Hepatocyte (in vitro differentiated cells): Measurements from ENCODE around the gene HDAC11.

Experiments
- CTCF ChIP-seq: fragments of 200-600 bp; sonication (generic); IDR thresholded peaks from 2 replicates; pipeline ENCODE4 v1.5.1; 2016; ENCODE audit warnings: antibody characterized with exemption, mild to moderate bottlenecking; ENCODE audit not compliant: poor library complexity
- EZH2 ChIP-seq: fragments of 200-600 bp; sonication (generic); IDR thresholded peaks from 2 replicates; pipeline ENCODE4 v1.6.1; 2016; ENCODE audit warnings: antibody characterized with exemption, mild to moderate bottlenecking, borderline replicate concordance

GRCh38 chr3:13500133-13500885 is 20.2 kb downstream of the HDAC11 start:
- peak; percentile 42 for TF ChIP-seq CTCF
- TF ChIP-seq EZH2, result no peak
